Heart right ventricle (tissue), 16 donors: ENCODE data around the gene LITAF. TPM values are rescaled to one million over a fixed set of nuclear protein-coding genes. Genes with fewer than 3 reads are reported as not detected.

Experiments used
- ATAC-seq, 8 donors: fragments of 200-7000 bp; cut with Tn5 transposase; one replicate each; pipeline ENCODE4 v1.9.1; 2020; ENCODE audit warnings: mild to moderate bottlenecking in 8 of 8, moderate library complexity in 8 of 8, moderate number of reproducible peaks in 1 of 8
- DNase-seq, 2 donors: peaks; one replicate each; pipeline ENCODE4 v3.0.0-alpha.2; 2020
- H3K27ac ChIP-seq, 10 donors: fragments of 200-600 bp; sonication (generic) in 2 of 10; one replicate each; pipeline versions ENCODE4 v1.5.0 to v1.8.0; 2020 to 2022; ENCODE audit warnings: mild to moderate bottlenecking in 3 of 10
- H3K27me3 ChIP-seq, 7 donors: fragments of 200-600 bp; one replicate each; pipeline ENCODE4 v1.8.0; 2021 to 2022; ENCODE audit warnings: mild to moderate bottlenecking in 2 of 7
- H3K36me3 ChIP-seq, 9 donors: fragments of 200-600 bp; sonication (generic) in 1 of 9; one replicate each; pipeline versions ENCODE4 v1.5.0 to v1.8.0; 2020 to 2022; ENCODE audit warnings: mild to moderate bottlenecking in 2 of 9
- H3K4me1 ChIP-seq, 9 donors: fragments of 200-600 bp; sonication (generic) in 1 of 9; one replicate each; pipeline versions ENCODE4 v1.5.0 to v1.8.0; 2020 to 2022; ENCODE audit warnings: mild to moderate bottlenecking in 4 of 9
- H3K4me3 ChIP-seq, 10 donors: fragments of 200-600 bp; sonication (generic) in 2 of 10; one replicate each; pipeline versions ENCODE4 v1.5.0 to v1.8.0; 2020 to 2022; ENCODE audit warnings: mild to moderate bottlenecking in 7 of 10, moderate library complexity in 2 of 10
- H3K9me3 ChIP-seq, 11 donors: fragments of 200-600 bp in 10 of 11; sonication (generic) in 2 of 11; one replicate each; pipeline versions ENCODE4 v1.5.0 to v1.8.0; 2013 to 2022; ENCODE audit warnings: mild to moderate bottlenecking in 2 of 11, control low read depth in 1 of 11, moderate library complexity in 1 of 11
- CTCF ChIP-seq, 9 donors: fragments of 200-600 bp; sonication (generic) in 2 of 9; IDR thresholded peaks; one replicate each; pipeline versions ENCODE4 v1.5.0 to v1.8.0; 2021 to 2022; ENCODE audit warnings: antibody characterized with exemption in 9 of 9, mild to moderate bottlenecking in 5 of 9, moderate library complexity in 1 of 9
- WGBS, 2 donors: extraction: QIAGEN DNeasy Blood & Tissue Kit; methylation state at CpG; one replicate each; pipeline ENCODE4 v1.1.7; 2013; ENCODE audit warnings: inconsistent platforms in 1 of 2; 5-methylcytosine and 5-hydroxymethylcytosine counted together
- intact Hi-C, 10 donors: fragments of 100-400 bp; cut with DNase I; formaldehyde crosslinking; loops; one replicate each; pipeline versions ENCODE4 v1.11.1 to v1.14.2; 2022
- long read RNA-seq, 3 donors: library from polyadenylated mRNA; unstranded; transcript quantifications; one replicate each; pipeline ENCODE4 v2.0.0, GENCODE V29; 2020 to 2021
- polyA plus RNA-seq, 2 donors: library from polyadenylated mRNA; stranded (reverse); fragments of 200-250 nt; gene quantifications; one replicate each; pipeline ENCODE4 v1.2.3, GENCODE V29; 2013
- total RNA-seq, 10 donors: library from RNA; stranded (reverse); fragmentation: NEBNext Ultra II Directional in 3 of 10; extraction: Animal tissue kit (Norgen Biotek cat#: 25700) in 3 of 10; gene quantifications; one replicate each; pipeline versions ENCODE4 v1.2.1 to v1.2.4, GENCODE V29; 2021 to 2023
- donor health status: Arrhythmogenic right ventricular cardiomyopathy.
- donor health status: ischemic (EF 13 %, LVEDD 7.1; RV severe dilation, severe dysfunction).
- donor health status: healthy with polysubstance abuse.
- donor health status: DM: no; HTN: yes; CAD: no.
- donor health status: DM: no; HTN: no; CAD: no.
- donor health status: ischemic (EF 25% LVEDD 6.9; RV normal size, moderate dysfunction).
- donor health status: ischemic (EF 25% LVEDD 5.7; RV mildly dilated, moderate dysfunction).
- donor health status: healthy.
- donor health status: DM: yes; HTN: yes; CAD: no.
- donor health status: Ischemic cardiomyopathy.
- donor health status: ischemic (EF 35%, LVEDD 5.7; RV mildly dilated, moderate dysfunction).
- donor health status: nonischemic (EF 11% LVEDD 7.7; RV severe dilation, severe dysfunction).
- donor health status: DM: yes; HTN: yes; CAD: no.
- donor health status: PGD.
- donor health status: ischemic (EF 29% LVEDD 5.4; RV normal size, mild dysfunction).
- donor health status: nonischemic (EF 23%, LVEDD 6.1; RV moderate dilation, normal function).

LITAF gene
- 10 to 100 TPM; 29.5 to 96.9 (median 41.6) TPM for total RNA-seq
- polyA plus RNA-seq, result 10 to 100 TPM; 13.3 to 19.2 TPM
- long read RNA-seq, donor 1, transcript LITAF-221 (4 exons, 2,467 nt), result major isoform, 18 of 66 reads
- long read RNA-seq, donor 1, partial matches to known transcripts, result 7 of 66 reads
- long read RNA-seq, donor 1, other reads (novel, unspliced or antisense), result 41 of 66 reads
- long read RNA-seq, donor 2, transcript LITAF-221 (4 exons, 2,467 nt), result major isoform, 12 of 45 reads
- long read RNA-seq, donor 2, partial matches to known transcripts, result 11 of 45 reads
- long read RNA-seq, donor 2, other reads (novel, unspliced or antisense), result 20 of 45 reads
- long read RNA-seq, donor 3, transcript LITAF-205 (4 exons, 1,118 nt), result minor isoform, 9 of 236 reads
- long read RNA-seq, donor 3, transcript LITAF-221 (4 exons, 2,467 nt), result major isoform, 81 of 236 reads
- long read RNA-seq, donor 3, partial matches to known transcripts, result 25 of 236 reads
- long read RNA-seq, donor 3, other reads (novel, unspliced or antisense), result 119 of 236 reads

- peak in 1 of 9 donors; percentile 3 for TF ChIP-seq CTCF (IDR thresholded peaks at IDR 0.05)
- Histone ChIP-seq H3K27ac (peak within 1 kb of the TSS; percentile 64 to 99 (median 94)), H3K36me3 (no peaks in the 10 kb centered on the region), H3K4me1 (peaks cover 5 to 50% (median 13%) of the 10 kb centered on the region in 9 donors), H3K9me3 (peaks cover 0 to 10% (median 0%) of the 10 kb centered on the region in 11 donors), H3K27me3 (peaks cover 0 to 5% (median 0%) of the 10 kb centered on the region in 7 donors), H3K4me3 (peak within 1 kb of the TSS; percentile 62 to 91 (median 78))
- intact Hi-C loops, result loop anchor here in 3 of 10 donors (5.0 kb wide), 1 partner anchor 55 kb away; no protein-coding TSS in a partner anchor
- DNase-seq (peak; percentile 66 to 78), ATAC-seq (peak; percentile 73 to 89 (median 84))
- 4 to 6% methylated on average over 60 to 73 of the region's 74 CpGs for WGBS, 2 donors
Measured at GRCh38 chr16:11586856-11587642, at the start of gene LITAF. Gene LITAF, minus strand, starts transcription at chr16:11586919. Its CDS starts 30,189 bp downstream, at chr16:11556730.

- intact Hi-C loops, result loop anchor here in 1 of 10 donors (10.0 kb wide), 1 partner anchor 101 kb away; no protein-coding TSS in a partner anchor
- WGBS, 2 donors, result 36 to 45% methylated on average over 14 of the region's 14 CpGs
- TF ChIP-seq CTCF (IDR thresholded peaks at IDR 0.05), result no peak
Measured at GRCh38 chr16:11636172-11636721, 49.5 kb upstream of the LITAF start.

GRCh38 chr16:11635679-11636171 is 49.0 kb upstream of the LITAF start:
- DNase-seq (no peak), ATAC-seq (no peak)
- TF ChIP-seq CTCF (IDR thresholded peaks at IDR 0.05), result no peak
- no peak overlapping the region for H3K4me3 ChIP-seq
- 75 to 76% methylated on average over 12 of the region's 12 CpGs for WGBS, 2 donors
- no peaks in the 10 kb centered on the region for H3K36me3 ChIP-seq
- intact Hi-C loops, result loop anchor here in 1 of 10 donors (10.0 kb wide), 1 partner anchor 101 kb away; no protein-coding TSS in a partner anchor
- no peaks in the 10 kb centered on the region for H3K27me3 ChIP-seq
- H3K4me1 ChIP-seq, result peaks cover 1 to 32% (median 18%) of the 10 kb centered on the region in 9 donors
- no peaks in the 10 kb centered on the region for H3K9me3 ChIP-seq
- no peak overlapping the region for H3K27ac ChIP-seq

More at GRCh38 chr16:11636172-11636721, 49.5 kb upstream of the LITAF start:
- Histone ChIP-seq H3K4me3 (no peak overlapping the region), H3K27ac (no peak overlapping the region), H3K27me3 (no peaks in the 10 kb centered on the region), H3K9me3 (no peaks in the 10 kb centered on the region), H3K4me1 (peaks cover 7 to 38% (median 23%) of the 10 kb centered on the region in 9 donors), H3K36me3 (no peaks in the 10 kb centered on the region)
- no peak for DNase-seq
- no peak for ATAC-seq
